Measurements from ENCODE around the gene HLA-DMA.
"Not testable (repeated sequence)": the region's sequence is repeated elsewhere in the genome, so short reads cannot be mapped to it uniquely, and the experiment has no call there.

The HLA-DMA gene

DNA sequence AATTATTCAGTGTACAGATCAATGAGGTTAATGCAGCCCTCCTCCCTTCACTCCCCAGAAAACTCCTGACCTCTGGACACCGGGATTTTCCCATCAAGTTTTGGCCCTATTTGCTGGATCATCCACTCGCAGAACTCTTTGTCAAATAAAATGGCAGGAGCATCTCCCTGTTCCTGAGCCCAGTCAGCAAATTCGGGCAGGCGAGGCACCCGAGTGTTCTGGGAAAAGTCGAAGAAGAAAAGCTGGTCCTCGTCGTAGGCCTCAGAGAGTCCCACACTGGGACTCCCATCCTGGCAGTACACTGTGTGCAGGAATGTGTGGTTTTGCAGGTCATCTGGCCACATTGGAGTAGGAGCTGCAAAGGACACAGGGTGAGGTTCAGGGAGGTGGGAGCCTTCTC is 2.4 kb downstream of the HLA-DMA start:
- no peak for DNase-seq

DNA sequence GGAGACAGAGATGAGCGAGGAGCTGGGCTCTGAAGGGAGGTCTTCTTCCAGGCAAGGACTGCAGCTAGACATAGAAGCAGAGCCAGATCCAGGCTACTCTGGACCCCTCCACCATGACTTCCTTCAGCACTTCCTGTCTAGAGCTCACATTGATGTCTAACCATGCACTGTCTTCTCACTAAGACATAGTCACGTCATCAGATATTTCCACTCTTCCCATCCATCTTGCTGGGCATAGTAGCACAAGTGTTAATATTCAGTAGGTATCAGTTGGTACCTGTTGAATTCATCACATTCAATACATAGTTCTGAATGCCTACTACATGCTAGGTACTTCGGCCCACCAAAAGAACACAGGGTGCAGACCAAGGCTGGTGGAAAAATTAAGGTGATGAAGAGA is 2.9 kb downstream of the HLA-DMA start:
- DNase-seq = no peak

DNA sequence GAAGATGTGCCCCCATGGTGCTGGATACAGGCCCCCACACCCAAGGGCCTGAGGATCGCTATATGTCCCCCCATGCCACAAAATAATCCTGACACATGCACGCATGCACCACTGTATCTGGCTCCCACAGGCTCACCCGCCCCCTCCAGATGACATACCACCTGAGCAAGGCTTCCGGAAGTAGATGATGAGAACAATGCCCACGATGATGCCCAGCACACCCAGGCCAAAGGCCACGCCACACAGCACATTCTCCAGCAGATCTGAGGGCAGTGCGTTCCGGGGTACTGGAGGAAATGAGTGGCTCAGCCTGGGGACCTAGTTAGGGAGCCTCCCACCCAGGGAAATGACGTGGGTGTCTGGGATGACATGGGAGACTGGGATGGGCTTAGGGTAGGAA is 3.8 kb downstream of the HLA-DMA start:
- DNase-seq = no peak

DNA sequence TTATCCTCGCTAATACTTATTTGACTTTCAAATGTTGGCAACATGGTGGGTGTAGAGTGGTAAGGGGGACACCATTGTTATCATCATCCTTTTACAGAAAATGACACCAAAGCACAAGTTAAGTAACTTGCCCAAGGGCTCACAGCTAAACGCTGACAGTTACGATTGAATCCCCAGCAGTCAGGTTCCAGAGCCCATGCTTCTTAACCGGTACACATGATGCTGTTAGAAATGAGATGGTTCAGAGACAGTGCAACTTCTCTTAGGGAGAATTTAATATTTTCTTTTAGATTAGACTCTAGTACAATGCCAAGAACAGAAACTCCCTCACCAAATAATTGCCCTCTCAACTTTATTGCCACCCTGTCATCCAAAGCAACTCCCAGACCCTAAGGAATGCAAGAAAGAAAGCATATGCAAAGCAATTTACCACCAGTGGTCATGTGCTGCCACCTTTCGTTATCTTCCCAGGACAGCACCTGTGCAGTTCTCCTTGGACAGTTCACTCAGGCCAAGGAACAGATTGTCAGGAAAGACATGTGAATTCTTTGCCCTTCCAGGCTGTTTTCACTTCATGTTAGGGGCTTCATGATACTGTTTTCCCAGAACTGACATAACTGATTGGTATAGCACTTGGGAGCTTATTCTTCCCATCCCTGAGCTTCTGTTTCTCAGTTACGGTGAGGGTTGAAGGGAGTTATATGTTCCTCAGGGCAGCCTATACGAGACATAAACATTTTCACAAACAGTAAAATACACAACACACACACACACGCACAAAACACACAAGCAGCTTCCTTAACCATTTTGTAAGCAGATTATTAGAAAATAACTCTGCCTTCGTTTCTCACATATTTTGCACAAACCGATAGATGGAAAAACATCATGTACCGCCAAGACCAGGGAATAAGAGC is 5.1 kb downstream of the HLA-DMA start:
- DNase-seq = no peak

DNA sequence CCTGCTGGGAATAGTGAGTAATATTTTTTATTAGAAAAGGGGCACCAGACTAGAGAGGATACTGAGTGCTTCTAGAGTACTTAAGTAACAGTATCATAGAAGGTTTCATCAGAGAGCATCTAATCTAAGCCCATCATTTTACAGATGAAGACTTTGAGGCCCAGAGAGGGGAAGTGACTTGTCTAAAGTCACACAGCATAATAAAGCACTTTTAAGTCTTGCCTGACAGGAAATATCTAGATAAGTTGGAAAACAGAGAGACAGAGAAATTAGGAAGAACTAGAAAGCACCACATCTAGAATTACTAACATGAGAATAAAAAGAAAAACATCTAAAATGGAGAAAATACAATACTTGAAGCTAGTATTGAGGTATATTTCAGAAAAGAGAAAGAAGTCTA is 6.0 kb downstream of the HLA-DMA start:
- no peak for DNase-seq

DNA sequence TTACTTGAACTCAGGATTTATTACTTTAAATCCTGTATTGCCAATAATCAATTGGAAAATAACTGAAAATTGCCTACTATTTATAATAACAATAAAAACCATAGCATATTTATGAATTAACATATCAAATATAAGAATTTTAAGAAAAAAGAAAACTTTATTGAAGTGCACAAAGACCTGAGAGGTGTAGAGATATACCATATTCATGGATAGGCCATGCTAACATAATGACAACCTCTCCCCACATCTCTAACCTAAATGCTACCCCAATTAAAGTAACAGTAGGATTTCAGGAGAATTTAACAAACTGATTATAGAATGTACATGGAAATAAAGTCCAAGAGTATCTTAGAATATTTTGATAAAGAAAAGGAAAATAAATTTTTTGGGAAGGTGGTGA is 6.9 kb downstream of the HLA-DMA start:
- no peak for DNase-seq

DNA sequence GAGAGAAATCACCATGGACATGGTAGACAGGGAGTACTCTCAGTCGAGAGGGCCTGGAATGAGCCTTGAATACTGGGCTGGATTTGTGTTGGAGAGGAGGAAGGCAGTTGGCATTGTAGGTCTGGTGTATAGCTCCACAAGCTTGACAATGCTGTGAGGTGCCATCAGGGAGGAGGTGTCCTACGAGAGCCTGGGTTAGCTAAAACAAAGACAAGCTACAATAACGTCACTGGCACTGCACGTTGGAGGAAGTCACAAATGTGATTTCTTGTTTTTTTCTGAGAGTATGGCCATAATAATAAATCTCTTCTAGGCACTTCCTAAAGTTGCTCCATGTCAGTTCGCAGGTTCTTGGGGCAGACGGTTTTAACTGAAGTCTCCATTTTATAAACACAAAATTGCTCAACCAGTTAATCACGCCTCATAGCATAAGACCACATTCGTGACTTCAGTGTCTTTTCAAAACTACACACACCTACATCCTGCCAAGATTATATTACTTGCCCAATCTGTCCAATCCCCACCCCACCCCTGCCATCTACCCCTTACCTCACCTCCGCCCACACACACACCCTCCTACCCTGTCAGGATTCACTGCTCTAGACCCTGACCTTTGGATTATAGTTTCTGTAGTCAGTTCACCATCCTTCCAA is 7.7 kb downstream of the HLA-DMA start:
- DNase-seq = no peak

DNA sequence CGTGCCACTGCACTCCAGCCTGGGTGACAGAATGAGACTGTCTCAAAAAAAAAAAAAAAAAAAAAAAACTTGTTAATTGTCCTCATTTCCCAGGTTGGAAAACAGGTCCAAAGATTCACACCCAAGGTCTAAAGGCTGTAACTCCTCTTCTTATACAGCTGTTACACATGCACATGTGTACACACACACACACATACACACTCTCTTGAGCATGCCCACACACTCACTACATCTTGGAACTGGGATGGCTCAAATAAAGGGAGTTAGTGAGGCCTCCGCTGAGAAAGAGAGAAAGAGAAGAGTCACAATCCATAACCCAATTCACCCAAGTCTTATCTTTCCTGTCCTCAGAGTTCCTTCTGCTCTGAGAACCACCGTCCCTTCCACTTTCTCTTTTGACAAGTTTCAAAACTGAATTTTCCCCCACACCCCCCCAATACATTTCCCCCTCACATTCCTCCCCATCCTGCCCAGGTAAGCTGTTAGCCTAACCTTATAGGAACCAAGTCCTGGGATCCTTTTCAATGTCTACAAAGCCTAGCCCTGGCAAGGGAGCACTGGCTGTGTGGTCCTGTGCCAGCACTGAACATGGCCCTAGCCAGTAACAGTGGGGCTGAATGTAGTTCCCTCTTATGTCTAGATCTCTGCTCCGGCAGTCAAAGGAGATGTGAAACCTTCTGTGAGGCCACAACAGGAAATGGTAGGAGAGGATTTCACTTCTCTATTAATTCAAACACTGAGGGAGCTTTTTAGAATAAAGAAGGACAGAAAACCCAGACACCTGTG is 8.8 kb downstream of the HLA-DMA start:
- no peak for DNase-seq

DNA sequence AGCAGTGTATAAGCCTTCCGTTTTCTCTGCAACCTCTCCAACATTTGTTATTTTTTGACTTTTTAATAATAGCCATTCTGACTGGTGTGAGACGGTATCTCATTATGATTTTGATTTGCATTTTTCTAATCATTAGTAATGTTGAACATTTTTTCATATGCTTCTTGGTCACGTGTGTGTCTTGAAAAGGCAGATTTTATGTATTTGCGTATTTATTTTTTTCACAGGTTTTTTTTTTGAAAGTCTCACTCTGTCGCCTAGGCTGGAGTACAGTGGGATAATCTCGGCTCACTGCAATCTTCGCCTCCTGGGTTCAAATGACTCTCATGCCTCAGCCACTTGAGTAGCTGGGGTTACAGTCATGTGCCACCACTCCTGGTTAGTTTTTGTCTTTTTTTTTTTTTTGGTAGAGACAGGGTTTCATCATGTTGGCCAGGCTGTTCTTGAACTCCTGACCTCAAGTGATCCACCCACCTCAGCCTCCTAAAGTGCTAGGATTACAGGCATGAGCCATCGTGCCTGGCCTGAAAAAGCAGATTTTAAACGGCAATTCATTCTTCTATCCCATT is 10.3 kb downstream of the HLA-DMA start:
- not testable (repeated sequence) for DNase-seq

DNA sequence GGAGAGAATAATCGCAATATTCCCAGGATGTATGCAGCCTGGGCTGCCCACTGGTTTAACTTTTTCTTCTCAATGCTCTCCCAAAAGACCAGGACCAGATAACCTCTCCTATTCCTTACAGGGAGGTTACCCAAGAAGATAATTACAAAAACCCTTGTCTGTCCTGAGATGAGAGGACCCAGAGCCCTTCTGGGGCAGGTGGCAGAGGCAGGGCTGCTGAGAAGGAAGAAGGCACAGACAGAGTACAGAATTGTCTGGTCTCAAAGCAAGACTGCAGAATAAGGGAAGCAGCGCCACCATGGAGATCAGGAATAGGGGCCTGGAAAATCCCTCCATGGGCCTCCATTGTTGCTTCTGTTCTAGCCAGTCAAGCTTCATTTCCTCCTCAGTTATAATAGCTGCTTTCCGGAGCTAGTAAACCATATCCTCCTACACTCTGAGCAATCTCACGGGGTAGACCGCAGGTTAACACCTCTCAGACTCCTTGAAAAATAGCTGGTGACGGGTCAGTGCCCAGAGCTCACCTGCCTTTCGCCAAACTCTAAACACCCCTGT is 11.6 kb downstream of the HLA-DMA start:
- DNase-seq = no peak

DNA sequence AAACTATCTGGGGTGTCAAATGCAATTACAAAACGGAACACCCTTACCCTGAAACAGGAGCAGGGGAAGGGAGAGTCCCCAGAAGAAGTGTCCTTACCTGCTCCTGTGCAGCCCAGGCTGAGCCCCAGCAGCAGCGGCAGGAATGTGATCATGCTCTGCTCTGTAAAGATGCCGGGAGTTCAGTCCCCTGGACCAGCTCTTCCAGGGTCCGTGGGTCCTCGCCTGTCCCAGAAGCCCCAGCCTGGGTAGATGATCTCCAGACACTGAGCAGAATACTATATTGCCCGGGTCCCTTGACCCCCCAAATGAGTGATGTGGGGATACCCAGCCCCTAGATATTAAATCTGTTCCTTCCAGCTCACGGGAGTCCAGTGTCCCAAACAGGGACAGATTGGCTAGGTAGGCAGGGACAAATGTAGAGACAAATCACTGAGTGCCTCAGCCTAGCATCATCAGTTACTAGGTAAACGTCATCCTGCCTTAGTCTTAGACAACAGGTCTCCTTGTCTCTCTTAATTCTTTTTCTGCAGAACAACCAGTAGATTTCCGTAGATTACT is 12.2 kb downstream of the HLA-DMA start, which contains the start of gene HLA-DMB:
HLA-DMB (minus strand) TSS at position 373 of the 558 bp plus-strand sequence; CDS start at position 152, 221 bp downstream.
- no peak for DNase-seq

DNA sequence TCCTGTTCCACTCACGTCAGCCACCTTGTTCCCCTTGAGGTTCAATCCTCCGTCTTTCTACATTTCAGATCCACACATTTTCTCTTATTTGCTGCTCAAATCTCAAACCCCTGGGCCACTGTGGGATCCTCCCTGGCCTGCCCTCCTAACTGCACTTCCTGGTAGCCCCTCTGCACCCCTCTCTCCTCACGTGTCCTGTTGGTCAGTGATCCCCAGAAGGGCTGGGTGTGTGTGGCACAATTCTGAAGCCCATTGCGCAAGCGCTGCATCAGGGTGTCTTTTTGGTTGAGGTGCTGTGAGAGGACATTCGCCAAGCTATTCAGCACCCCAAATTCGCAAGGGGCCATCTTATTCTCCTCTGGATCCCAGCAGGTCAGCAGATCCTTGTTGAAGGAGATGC is 14.4 kb downstream of the HLA-DMA start:
- no peak for DNase-seq

DNA sequence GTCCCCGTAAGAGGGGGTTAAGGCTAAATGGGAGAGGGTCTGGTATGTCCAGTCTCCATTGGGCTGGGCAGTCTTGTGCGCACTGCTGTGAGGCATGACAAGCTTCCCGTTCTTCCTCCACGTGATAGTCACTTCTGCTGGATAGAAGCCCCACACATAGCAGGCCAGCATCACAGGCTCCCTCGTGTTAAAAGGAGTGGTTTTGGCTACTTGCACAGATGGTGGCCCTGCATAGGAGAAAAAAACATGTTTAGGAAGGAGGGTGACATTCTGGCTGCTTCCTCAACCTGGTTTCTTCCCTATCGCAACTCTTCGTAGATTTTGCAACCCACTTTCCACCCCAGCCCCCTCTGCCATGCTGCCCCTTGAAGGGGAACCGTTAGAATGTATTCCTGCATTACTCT is 15.7 kb downstream of the HLA-DMA start:
- DNase-seq = no peak

DNA sequence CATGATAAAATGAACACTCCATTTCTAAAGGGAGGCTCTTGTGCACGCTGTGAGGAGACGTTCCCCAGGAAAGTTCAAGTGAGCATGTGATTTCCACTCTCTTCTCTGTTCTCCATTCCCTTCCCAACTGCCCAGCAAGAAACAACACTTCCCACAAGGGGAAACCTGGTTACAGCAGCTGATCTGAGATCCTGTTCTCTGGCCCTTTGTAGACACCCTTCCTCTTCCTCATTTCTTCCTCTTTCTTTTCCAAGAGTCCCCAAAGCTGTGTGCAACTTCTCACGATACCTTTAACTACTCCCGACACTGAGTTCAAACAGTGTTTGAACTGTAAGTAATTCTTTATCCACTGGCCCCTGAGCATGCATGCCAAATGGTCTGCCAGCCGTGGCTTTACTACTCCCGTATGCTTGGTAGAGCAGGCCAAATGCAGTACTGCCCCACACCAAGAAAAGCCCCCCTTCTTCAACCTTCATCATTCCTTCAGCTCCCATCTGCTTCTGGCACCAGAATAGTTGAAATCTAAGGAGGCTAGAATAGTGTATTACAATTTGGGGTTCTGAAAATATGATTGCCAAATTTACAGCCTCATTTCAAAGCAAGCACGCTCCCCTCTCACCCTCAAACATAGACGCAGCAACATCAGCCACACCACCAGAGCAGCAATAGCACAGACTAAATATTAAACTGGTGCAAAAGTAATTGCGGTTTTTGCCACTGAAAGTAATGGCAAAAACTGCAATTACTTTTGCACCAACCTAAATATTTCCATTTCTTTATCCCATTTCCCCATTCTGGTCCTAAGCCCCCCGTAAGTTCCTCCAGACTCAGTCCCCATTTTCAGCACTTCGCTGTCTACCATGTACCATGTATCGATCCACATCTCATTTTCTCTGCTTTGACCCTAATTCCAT is 16.4 kb downstream of the HLA-DMA start:
- DNase-seq = no peak

DNA sequence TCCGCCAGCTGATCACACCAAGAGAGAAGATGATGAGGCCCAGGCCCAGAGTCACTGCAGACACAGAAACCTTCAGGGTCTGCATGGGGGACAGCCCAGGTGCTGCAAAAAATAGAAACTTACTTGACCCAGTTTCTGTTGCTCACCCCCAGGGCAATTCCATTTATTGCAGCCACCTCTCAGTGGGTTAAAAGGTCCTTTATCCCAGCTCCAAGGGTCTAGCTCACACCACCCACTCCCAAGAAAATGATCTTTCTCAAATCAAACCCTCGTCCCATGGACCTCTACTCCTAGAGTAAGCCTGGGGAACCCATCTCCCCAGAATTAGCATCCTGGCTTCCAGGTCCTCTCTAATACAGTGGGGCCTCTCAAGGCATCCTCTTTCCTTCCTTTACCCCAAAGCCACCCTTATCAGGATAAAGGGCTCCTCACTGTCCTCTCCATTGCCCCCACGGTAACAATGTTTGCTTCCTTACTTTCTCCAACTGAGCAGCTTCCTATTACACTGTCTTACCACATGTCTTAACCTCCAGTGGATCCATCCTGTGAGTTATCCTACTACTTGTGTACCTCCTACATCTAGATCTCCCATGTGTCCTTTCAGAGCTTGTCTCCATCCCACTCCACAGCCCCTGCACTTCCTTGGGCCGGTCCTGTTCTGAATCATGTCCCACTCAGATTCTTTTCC is 17.2 kb downstream of the HLA-DMA start:
- no peak for DNase-seq

DNA sequence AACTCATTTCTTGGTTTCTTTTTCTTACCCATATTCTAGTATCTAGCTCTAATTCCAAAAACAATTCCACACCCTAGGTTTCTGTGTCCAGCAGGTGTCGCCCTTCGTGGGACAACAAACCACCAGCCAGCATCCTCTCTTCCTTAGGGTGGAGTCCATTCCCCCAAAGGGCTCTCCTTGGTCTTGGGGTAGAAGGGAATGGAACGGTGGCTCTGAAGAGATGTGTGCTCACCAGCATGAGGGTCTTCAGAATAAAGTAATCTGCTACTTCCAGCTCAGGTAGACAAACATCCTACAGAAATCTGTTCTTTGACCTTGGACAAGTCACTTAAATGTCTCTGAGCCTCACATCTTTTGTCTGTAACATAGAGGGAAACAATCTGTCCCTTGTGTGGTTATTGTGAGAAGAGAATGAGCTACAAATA is 19.2 kb downstream of the HLA-DMA start:
- DNase-seq = no peak

DNA sequence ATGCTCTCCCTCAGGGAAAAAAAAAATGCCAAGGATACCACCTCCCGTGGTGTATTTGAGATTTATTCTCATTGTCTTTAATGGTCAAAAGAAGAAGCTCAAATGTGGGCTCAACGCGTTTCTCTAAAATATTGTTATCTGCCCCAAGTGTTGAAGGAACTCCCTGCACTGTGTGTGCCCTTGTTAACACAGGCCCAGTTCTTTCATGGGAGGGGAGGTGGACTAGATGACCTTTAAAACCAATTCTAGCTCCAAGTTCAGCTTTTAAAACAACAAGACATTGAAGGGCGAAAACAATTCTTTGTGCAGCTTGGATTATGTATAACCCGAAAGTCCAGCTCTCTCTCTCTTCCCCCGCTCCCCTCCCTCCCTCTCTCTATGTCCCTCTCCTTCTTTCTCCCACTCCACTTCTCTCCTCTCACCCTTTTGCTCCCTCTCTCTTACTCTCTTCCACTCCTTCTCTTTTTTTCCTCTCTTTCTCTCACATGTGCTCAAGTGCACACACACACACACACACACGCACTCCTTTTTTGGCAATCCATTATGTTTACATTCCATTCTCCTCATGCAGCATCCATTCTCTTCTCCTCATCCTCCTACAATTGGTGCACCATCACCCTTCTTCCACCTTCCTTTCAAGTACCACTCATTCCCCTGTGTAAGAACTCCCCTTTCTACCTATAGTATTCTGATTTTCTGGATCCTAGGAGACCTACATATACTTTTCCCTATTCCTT is 20.6 kb downstream of the HLA-DMA start:
- DNase-seq = no peak

DNA sequence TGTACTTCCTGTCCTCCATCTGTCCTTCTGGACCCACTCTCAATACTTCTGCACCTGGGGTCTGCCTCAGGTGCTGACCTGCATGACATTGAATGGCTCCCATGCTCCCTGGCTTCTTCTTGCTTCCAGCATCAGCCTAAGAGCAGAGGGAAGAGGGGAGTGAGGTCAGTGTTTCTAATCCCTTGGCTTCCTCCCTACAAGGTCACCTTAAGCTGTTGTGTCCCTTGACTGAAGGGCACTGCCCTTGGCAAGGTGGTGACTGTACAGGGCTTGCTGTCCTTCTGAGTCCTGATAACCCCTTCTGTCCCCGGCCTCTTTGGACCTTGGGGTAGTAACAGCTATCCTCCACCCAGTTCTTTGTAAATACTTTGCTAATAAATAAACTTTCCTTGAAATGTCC is 21.7 kb downstream of the HLA-DMA start:
- no peak for DNase-seq

DNA sequence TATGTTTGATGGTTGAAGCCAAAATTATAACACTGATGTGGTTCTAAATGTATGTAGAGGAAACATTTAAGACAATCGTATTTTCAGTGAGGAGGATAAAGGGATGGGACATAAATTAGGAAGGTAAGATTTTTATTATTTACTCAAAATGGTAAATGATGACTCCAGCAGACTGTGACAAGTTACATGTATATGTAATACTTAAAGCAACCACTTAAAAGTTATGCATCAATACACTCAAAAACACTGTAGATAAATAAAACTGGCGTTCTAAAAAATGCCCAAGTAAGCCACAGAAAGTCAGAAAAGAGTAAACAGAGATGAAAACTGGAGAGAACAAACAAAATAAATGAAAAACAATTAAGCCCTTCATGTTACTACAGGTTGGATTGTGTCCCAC is 30.8 kb downstream of the HLA-DMA start:
- no peak for DNase-seq

DNA sequence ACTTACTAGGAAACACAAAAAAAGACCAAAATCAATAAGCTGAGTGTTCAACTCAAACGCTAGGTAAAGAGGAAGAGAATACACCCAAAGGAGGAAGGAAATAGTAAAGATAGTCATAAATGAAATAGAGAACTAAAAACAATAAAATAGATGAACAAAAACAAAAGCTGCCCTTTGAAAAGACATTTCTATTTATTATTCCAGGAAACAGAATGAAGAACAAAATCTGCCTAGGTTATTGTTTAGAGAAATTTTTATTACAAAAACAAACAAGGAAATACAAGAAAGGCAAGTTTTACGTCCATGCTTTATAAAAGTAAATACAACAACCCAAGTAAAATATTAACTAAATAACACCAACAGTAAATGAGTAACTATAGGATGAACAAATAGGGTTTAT is 32.2 kb downstream of the HLA-DMA start:
- DNase-seq = no peak

Data from NCI-H524 treated with DMSO at 0.1 percent for 48 hours (cell line).